ENCODE data around the gene RASSF6.

RASSF6 gene

DNA sequence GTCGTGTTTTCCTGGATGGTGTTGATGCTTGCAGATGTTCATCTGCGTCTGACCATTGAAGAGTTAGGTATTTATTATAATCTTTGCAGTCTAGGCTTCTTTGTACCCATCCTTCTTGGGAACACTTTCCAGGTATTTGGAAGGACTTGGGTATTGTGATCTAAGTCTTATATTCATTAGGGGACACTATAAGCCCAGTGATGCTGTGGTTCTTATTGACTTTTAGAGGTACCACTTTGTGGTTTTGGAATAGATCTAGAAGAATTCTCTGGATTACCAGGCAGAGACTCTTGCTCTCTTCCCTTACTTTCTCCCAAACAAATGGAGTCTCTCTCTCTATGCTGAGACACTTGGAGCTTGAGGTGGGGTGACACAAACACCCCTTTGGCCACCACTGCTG lies 97.1 kb downstream of the RASSF6 start:
- no peak for DNase-seq (ENCODE audit: insufficient read length, low spot score)
- FAIRE-seq, result no peak
- no peak for TF ChIP-seq POLR2A (IDR thresholded peaks at IDR 0.05; ENCODE audit: low read depth, low read length)

All from H54 (cell line).